WTC11 (cell line): Measurements from ENCODE around the gene CNTN5. TPM values are rescaled to one million over a fixed set of nuclear protein-coding genes. Genes with fewer than 3 reads are reported as not detected.
A peak's percentile ranks its signal among the peaks of the same experiment; 100 is the strongest.

Source experiments
- ATAC-seq: fragments of 200-7000 bp; cut with Tn5 transposase; 2 replicates; pipeline ENCODE4 v1.10.0; 2021; ENCODE audit warnings: mild to moderate bottlenecking, moderate library complexity
- CTCF ChIA-PET: fragments of 300-600 bp; sonication (Branson Sonifier 250); formaldehyde crosslinking; loops from one replicate; lab custom pipeline; 2021; ENCODE audit warnings: antibody characterized with exemption; lab: Charles Lee
- POLR2A ChIA-PET: fragments of 350-600 bp; sonication (Branson Sonifier 250); formaldehyde crosslinking; loops from one replicate; lab custom pipeline; 2021; ENCODE audit warnings: antibody characterized with exemption; lab: Charles Lee
- DNase-seq: peaks from one replicate; pipeline ENCODE4 v3.0.0; 2021; ENCODE audit warnings: low spot score
- H3K27ac Mint-ChIP-seq: 2 replicates; pipeline ENCODE4 v1.8.0; 2021; ENCODE audit warnings: mixed read lengths
- H3K27me3 Mint-ChIP-seq: 2 replicates; pipeline ENCODE4 v1.8.0; 2021; ENCODE audit warnings: low read depth, mild to moderate bottlenecking, moderate library complexity, mixed read lengths
- H3K36me3 Mint-ChIP-seq: 2 replicates; pipeline ENCODE4 v1.8.0; 2021; ENCODE audit warnings: mixed read lengths
- H3K4me1 Mint-ChIP-seq: 2 replicates; pipeline ENCODE4 v1.8.0; 2022; ENCODE audit warnings: mixed read lengths
- H3K4me3 Mint-ChIP-seq: 2 replicates; pipeline ENCODE4 v1.8.0; 2021; ENCODE audit warnings: mild to moderate bottlenecking, moderate library complexity, mixed read lengths
- H3K9me3 Mint-ChIP-seq: 2 replicates; pipeline ENCODE4 v1.8.0; 2021; ENCODE audit warnings: mixed read lengths
- ESRRA ChIP-seq: sonication (generic); formaldehyde crosslinking; IDR thresholded peaks from 2 replicates; pipeline ENCODE4 v1.8.1; 2022; ENCODE audit warnings: mild to moderate bottlenecking, missing genetic modification reagents, borderline replicate concordance
- ETV6 ChIP-seq: sonication (generic); formaldehyde crosslinking; IDR thresholded peaks from 2 replicates; pipeline ENCODE4 v1.8.1; 2022; ENCODE audit warnings: mild to moderate bottlenecking, missing genetic modification reagents
- FOXK1 ChIP-seq: sonication (generic); formaldehyde crosslinking; IDR thresholded peaks from 2 replicates; pipeline ENCODE4 v1.8.0; 2022; ENCODE audit warnings: mild to moderate bottlenecking, moderate library complexity, missing genetic modification reagents
- GABPB1 ChIP-seq: sonication (generic); formaldehyde crosslinking; IDR thresholded peaks from 2 replicates; pipeline ENCODE4 v1.8.1; 2023; ENCODE audit warnings: mild to moderate bottlenecking, missing genetic modification reagents
- TEAD1 ChIP-seq: sonication (generic); formaldehyde crosslinking; IDR thresholded peaks from 2 replicates; pipeline ENCODE4 v1.8.0; 2022; ENCODE audit warnings: mild to moderate bottlenecking, missing genetic modification reagents
- ZNF138 ChIP-seq: sonication (generic); formaldehyde crosslinking; conservative IDR thresholded peaks from 2 replicates; pipeline ENCODE4 v1.8.1; 2022; ENCODE audit warnings: mild to moderate bottlenecking, moderate library complexity, missing genetic modification reagents
- ZNF232 ChIP-seq: sonication (generic); formaldehyde crosslinking; IDR thresholded peaks from 2 replicates; pipeline ENCODE4 v1.8.0; 2022; ENCODE audit warnings: mild to moderate bottlenecking, missing genetic modification reagents
- ZNF263 ChIP-seq: sonication (generic); formaldehyde crosslinking; IDR thresholded peaks from 2 replicates; pipeline ENCODE4 v1.8.1; 2022; ENCODE audit warnings: low read depth, mild to moderate bottlenecking, moderate library complexity, missing genetic modification reagents
- ZNF423 ChIP-seq: fragments of 250-450 bp; sonication (Bioruptor Pico); IDR thresholded peaks from 2 replicates; pipeline ENCODE4 v2.1.2; 2022; ENCODE audit warnings: mild to moderate bottlenecking, moderate library complexity
- total RNA-seq: library from RNA; stranded (reverse); gene quantifications from 3 replicates; pipeline ENCODE4 v1.2.3, GENCODE V29; 2021
- TF ChIP-seq, protein P1 (sequence below): sonication (generic); formaldehyde crosslinking; IDR thresholded peaks from 2 replicates; pipeline ENCODE4 v1.8.0; 2022; ENCODE audit warnings: missing genetic modification reagents
- TF ChIP-seq, protein P2 (sequence below): sonication (generic); formaldehyde crosslinking; conservative IDR thresholded peaks from 2 replicates; pipeline ENCODE4 v1.8.1; 2023; ENCODE audit warnings: mild to moderate bottlenecking, low read depth, missing genetic modification reagents, moderate library complexity
- TF ChIP-seq, protein P3 (sequence below): sonication (generic); formaldehyde crosslinking; IDR thresholded peaks from 2 replicates; pipeline ENCODE4 v1.8.0; 2022; ENCODE audit warnings: mild to moderate bottlenecking, missing genetic modification reagents
- TF ChIP-seq, protein P4 (sequence below): sonication (generic); formaldehyde crosslinking; IDR thresholded peaks from 2 replicates; pipeline ENCODE4 v1.8.0; 2022; ENCODE audit warnings: mild to moderate bottlenecking, missing genetic modification reagents

Gene CNTN5
- total RNA-seq, 1 experiment from 2014 or later = 0.07 TPM

DNA sequence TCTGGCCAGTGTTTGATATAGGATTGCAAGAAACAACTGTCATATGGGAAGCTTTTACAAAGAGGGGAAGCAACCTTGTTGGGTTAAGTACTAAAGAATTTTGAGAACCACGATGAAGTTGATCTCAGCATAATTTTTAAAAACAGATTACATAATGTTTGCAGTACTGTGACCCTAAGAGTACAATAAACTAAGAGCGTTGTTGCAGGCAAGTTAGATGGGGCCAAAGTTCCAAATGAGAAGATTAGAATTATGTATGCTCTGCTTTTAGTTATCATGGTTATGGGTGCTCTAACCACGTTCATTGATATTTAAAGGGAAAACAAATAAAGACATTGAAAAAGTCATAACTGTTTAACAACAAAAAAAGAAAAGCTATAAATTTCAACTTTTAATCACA lies 177.5 kb downstream of the CNTN5 start:
- Mint-ChIP-seq H3K9me3 (no peaks in the 10 kb centered on the region), H3K27ac (peak overlapping the region; percentile 27; the same call in 1 of the 2 replicates), H3K36me3 (no peaks in the 10 kb centered on the region), H3K27me3 (no peaks in the 10 kb centered on the region), H3K4me3 (no peak overlapping the region; the same call in 1 of the 2 replicates), H3K4me1 (peaks cover 68% of the 10 kb centered on the region)
- DNase-seq (no peak), ATAC-seq (no peak)
- ChIA-PET CTCF (no interaction called here), POLR2A (no interaction called here)
- TF ChIP-seq TEAD1 = no peak
- TF ChIP-seq, protein P1, sequence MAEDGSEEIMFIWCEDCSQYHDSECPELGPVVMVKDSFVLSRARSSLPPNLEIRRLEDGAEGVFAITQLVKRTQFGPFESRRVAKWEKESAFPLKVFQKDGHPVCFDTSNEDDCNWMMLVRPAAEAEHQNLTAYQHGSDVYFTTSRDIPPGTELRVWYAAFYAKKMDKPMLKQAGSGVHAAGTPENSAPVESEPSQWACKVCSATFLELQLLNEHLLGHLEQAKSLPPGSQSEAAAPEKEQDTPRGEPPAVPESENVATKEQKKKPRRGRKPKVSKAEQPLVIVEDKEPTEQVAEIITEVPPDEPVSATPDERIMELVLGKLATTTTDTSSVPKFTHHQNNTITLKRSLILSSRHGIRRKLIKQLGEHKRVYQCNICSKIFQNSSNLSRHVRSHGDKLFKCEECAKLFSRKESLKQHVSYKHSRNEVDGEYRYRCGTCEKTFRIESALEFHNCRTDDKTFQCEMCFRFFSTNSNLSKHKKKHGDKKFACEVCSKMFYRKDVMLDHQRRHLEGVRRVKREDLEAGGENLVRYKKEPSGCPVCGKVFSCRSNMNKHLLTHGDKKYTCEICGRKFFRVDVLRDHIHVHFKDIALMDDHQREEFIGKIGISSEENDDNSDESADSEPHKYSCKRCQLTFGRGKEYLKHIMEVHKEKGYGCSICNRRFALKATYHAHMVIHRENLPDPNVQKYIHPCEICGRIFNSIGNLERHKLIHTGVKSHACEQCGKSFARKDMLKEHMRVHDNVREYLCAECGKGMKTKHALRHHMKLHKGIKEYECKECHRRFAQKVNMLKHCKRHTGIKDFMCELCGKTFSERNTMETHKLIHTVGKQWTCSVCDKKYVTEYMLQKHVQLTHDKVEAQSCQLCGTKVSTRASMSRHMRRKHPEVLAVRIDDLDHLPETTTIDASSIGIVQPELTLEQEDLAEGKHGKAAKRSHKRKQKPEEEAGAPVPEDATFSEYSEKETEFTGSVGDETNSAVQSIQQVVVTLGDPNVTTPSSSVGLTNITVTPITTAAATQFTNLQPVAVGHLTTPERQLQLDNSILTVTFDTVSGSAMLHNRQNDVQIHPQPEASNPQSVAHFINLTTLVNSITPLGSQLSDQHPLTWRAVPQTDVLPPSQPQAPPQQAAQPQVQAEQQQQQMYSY (CRISPR knock-in tag) = no peak

DNA sequence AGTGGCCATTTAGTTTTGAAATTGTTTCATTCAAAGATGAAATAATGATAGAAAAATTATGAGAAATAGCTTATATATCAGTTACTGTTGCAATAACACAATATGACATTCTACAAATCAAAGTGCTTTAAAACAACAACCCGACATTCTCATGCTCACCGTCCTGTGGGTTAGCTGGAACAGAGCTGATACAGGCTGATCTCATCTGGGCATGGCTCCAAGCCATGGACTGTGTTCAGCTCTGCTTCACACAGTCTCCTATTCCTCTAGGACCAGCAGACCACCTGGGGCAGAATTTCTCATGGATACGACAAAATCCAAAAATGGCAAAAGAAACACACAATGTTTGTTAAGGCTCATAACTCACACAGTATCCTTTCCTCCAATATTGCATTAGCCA lies 178.6 kb downstream of the CNTN5 start:
- POLR2A ChIA-PET = no interaction called here
- H3K9me3 Mint-ChIP-seq = no peaks in the 10 kb centered on the region
- ATAC-seq (peak; percentile 56), DNase-seq (no peak)
- peak overlapping the region; percentile 29; the same call in 1 of the 2 replicates for H3K27ac Mint-ChIP-seq
- no peaks in the 10 kb centered on the region for H3K36me3 Mint-ChIP-seq
- H3K27me3 Mint-ChIP-seq = no peaks in the 10 kb centered on the region
- no peak overlapping the region for H3K4me3 Mint-ChIP-seq
- no peak for TF ChIP-seq ZNF423 (CRISPR knock-in tag)
- TF ChIP-seq ZNF232 (CRISPR knock-in tag) = no peak
- TF ChIP-seq, protein P2, sequence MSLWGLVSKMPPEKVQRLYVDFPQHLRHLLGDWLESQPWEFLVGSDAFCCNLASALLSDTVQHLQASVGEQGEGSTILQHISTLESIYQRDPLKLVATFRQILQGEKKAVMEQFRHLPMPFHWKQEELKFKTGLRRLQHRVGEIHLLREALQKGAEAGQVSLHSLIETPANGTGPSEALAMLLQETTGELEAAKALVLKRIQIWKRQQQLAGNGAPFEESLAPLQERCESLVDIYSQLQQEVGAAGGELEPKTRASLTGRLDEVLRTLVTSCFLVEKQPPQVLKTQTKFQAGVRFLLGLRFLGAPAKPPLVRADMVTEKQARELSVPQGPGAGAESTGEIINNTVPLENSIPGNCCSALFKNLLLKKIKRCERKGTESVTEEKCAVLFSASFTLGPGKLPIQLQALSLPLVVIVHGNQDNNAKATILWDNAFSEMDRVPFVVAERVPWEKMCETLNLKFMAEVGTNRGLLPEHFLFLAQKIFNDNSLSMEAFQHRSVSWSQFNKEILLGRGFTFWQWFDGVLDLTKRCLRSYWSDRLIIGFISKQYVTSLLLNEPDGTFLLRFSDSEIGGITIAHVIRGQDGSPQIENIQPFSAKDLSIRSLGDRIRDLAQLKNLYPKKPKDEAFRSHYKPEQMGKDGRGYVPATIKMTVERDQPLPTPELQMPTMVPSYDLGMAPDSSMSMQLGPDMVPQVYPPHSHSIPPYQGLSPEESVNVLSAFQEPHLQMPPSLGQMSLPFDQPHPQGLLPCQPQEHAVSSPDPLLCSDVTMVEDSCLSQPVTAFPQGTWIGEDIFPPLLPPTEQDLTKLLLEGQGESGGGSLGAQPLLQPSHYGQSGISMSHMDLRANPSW (CRISPR knock-in tag) = no peak
- TF ChIP-seq ZNF263 (CRISPR knock-in tag) = no peak
- TF ChIP-seq ZNF138 = no peak
- TF ChIP-seq GABPB1 (CRISPR knock-in tag) = no peak
- TF ChIP-seq ESRRA (CRISPR knock-in tag) = no peak
- TF ChIP-seq, protein P3, sequence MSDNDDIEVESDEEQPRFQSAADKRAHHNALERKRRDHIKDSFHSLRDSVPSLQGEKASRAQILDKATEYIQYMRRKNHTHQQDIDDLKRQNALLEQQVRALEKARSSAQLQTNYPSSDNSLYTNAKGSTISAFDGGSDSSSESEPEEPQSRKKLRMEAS (CRISPR knock-in tag) = no peak
- peaks cover 60% of the 10 kb centered on the region for H3K4me1 Mint-ChIP-seq
- CTCF ChIA-PET = no interaction called here

DNA sequence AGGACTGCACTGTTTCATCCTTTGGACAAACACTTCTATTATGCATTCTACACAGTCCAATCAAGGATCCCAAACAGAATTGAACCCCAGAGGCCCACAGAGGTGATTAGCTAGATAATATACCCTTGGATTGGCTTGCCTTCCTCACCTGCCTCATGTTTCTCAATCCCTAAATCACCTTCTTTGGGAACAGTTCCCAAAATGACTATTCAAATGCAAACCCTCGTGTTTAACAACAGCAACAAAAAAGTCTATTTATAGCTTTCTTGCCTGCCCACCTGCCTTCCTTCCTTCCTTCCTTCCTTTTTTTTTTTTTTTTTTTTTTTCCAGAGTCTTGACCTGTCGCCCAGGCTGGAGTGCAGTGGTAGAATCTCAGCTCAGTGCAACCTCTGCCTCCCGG lies 180.0 kb downstream of the CNTN5 start:
- POLR2A ChIA-PET = interaction anchor here (0.6 kb wide), 2 partner anchors 1488 to 1736 kb away, joined by 3 to 4 read pairs; no protein-coding TSS in a partner anchor
- DNase-seq = no peak
- Mint-ChIP-seq H3K27me3 (no peaks in the 10 kb centered on the region), H3K36me3 (no peaks in the 10 kb centered on the region), H3K4me1 (peaks cover 69% of the 10 kb centered on the region), H3K9me3 (no peaks in the 10 kb centered on the region), H3K4me3 (no peak overlapping the region), H3K27ac (peak overlapping the region; percentile 42)
- 0 out of 2 replicates have a peak, but pooled peaks have one; percentile 43 for TF ChIP-seq ETV6 (CRISPR knock-in tag)
- peak; percentile 46; the same call in 1 of the 2 replicates for TF ChIP-seq FOXK1 (CRISPR knock-in tag)
- TF ChIP-seq, protein P4, sequence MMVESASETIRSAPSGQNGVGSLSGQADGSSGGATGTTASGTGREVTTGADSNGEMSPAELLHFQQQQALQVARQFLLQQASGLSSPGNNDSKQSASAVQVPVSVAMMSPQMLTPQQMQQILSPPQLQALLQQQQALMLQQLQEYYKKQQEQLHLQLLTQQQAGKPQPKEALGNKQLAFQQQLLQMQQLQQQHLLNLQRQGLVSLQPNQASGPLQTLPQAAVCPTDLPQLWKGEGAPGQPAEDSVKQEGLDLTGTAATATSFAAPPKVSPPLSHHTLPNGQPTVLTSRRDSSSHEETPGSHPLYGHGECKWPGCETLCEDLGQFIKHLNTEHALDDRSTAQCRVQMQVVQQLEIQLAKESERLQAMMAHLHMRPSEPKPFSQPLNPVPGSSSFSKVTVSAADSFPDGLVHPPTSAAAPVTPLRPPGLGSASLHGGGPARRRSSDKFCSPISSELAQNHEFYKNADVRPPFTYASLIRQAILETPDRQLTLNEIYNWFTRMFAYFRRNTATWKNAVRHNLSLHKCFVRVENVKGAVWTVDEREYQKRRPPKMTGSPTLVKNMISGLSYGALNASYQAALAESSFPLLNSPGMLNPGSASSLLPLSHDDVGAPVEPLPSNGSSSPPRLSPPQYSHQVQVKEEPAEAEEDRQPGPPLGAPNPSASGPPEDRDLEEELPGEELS (CRISPR knock-in tag) = no peak
- ATAC-seq = peak; percentile 66
- CTCF ChIA-PET = interaction anchor here (0.6 kb wide), 1 partner anchor 422 kb away, joined by 3 read pairs; no protein-coding TSS in a partner anchor
